Measurements from ENCODE around the gene TNFRSF4. TPM values are rescaled to one million over a fixed set of nuclear protein-coding genes. Genes with fewer than 3 reads are reported as not detected.

Gene TNFRSF4
- total and polyA plus RNA-seq, 2 donors (not counting 1 experiment from before 2014, with no cell fraction given), result 0.63 to 1.8 TPM

GRCh38 chr1:1161683-1162079 lies 52.3 kb downstream of the TNFRSF4 start:
- CTCF ChIA-PET, result no interaction called here

More at GRCh38 chr1:1161683-1162079, 52.3 kb downstream of the TNFRSF4 start:
- 83% methylated on average over 16 of the region's 17 CpGs for WGBS (ENCODE audit: insufficient coverage)
- DNase-seq (no peak), ATAC-seq (ENCODE audit: low read depth) (no peak)
- H3K9me3 ChIP-seq (ENCODE audit: control extremely low read depth in 1 of 3, control insufficient read depth in 2 of 3, insufficient read depth in 1 of 3, low read length in 2 of 3), result peaks cover 0 to 5% (median 0%) of the 10 kb centered on the region in 3 donors
- H3K27ac ChIP-seq (ENCODE audit: low read length in 2 of 2), result no peak overlapping the region
- no peak overlapping the region for H3K4me3 ChIP-seq (ENCODE audit: control extremely low read depth in 1 of 5, extremely low read depth in 1 of 5, insufficient read depth in 1 of 5, low read depth in 2 of 5, low read length in 4 of 5)
- H3K4me3 Mint-ChIP-seq, result no peak overlapping the region
- no peak overlapping the region for H3K4me2 ChIP-seq (replicated peaks; ENCODE audit: low read depth, low read length, poor library complexity, severe bottlenecking)
- H3K79me2 ChIP-seq (ENCODE audit: control insufficient read depth, insufficient read depth, low read length), result no peaks in the 10 kb centered on the region
- no peaks in the 10 kb centered on the region for H4K20me1 ChIP-seq (ENCODE audit: control insufficient read depth, insufficient read depth, low read length, poor library complexity, severe bottlenecking)
- POLR2A ChIA-PET, result interaction anchor here (1.5 kb wide), 1 partner anchor 10 kb away, joined by 4 read pairs; no protein-coding TSS in a partner anchor
- no peaks in the 10 kb centered on the region for H3K27me3 ChIP-seq (replicated peaks in 1 of 4; ENCODE audit: control extremely low read depth in 1 of 4, control insufficient read depth in 3 of 4, insufficient read depth in 4 of 4, low read length in 3 of 4)
- H2AFZ ChIP-seq (ENCODE audit: insufficient read depth, low read depth, low read length, poor library complexity, severe bottlenecking), result no peak overlapping the region
- no peak overlapping the region for H3K9ac ChIP-seq (ENCODE audit: low read length)
- no peaks in the 10 kb centered on the region for H3K27me3 Mint-ChIP-seq
- no peaks in the 10 kb centered on the region for H3K9me3 Mint-ChIP-seq (ENCODE audit: insufficient read depth)
- H3K4me1 ChIP-seq (ENCODE audit: control insufficient read depth in 2 of 2, insufficient read depth in 2 of 2, low read length in 2 of 2), result peaks cover 8 to 25% of the 10 kb centered on the region in 2 donors
- no peak for TF ChIP-seq CTCF (IDR thresholded peaks at IDR 0.05)
- no peak overlapping the region for H3K27ac Mint-ChIP-seq
- intact Hi-C loops (cut with micrococcal nuclease), result no loop called here
- H3K4me1 Mint-ChIP-seq, result peaks cover 12% of the 10 kb centered on the region
- no peaks in the 10 kb centered on the region for H3K36me3 ChIP-seq (replicated peaks in 1 of 2; ENCODE audit: control extremely low read depth in 1 of 2, control insufficient read depth in 1 of 2, extremely low read depth in 1 of 2, insufficient read depth in 2 of 2, low read length in 1 of 2)

Small RNA genes within 50 kb of the gene (small RNA-seq; reads per million reads assigned to genes)
- gene MIR200A (ENCODE audit: insufficient read length, low read depth, low replicate concordance) (2.7 reads per million, percentile 38 among the genes with 10 or more reads in this experiment), gene MIR200B (ENCODE audit: insufficient read length, low read depth, low replicate concordance) (not detected), gene MIR429 (ENCODE audit: insufficient read length, low read depth, low replicate concordance) (not detected)

Other genes with a start within 250 kb of the TNFRSF4 start
- 0.63 and 1.1 TPM in 2 replicates for gene PLEKHN1, start 247.7 kb downstream of the TNFRSF4 start, total RNA-seq
- gene PLEKHN1, start 247.7 kb downstream of the TNFRSF4 start, polyA plus RNA-seq, result 0.36 and 0.37 TPM in 2 replicates
- gene PERM1, start 232.1 kb downstream of the TNFRSF4 start, total RNA-seq, result not detected in 2 replicates
- not detected in 2 replicates for gene PERM1, start 232.1 kb downstream of the TNFRSF4 start, polyA plus RNA-seq
- 3.2 and 4.3 TPM in 2 replicates for gene HES4, start 214.1 kb downstream of the TNFRSF4 start, total RNA-seq
- gene HES4, start 214.1 kb downstream of the TNFRSF4 start, polyA plus RNA-seq, result 4.5 and 18.1 TPM in 2 replicates
- gene ISG15, start 200.7 kb downstream of the TNFRSF4 start, total RNA-seq, result 25.2 and 28.3 TPM in 2 replicates
- 71.2 and 91.4 TPM in 2 replicates for gene ISG15, start 200.7 kb downstream of the TNFRSF4 start, polyA plus RNA-seq
- gene AGRN, start 194.0 kb downstream of the TNFRSF4 start, total RNA-seq, result 31.3 and 32.3 TPM in 2 replicates
- gene AGRN, start 194.0 kb downstream of the TNFRSF4 start, polyA plus RNA-seq, result 7.0 and 7.3 TPM in 2 replicates
- gene RNF223, start 139.8 kb downstream of the TNFRSF4 start, total RNA-seq, result not detected in 2 replicates
- gene RNF223, start 139.8 kb downstream of the TNFRSF4 start, polyA plus RNA-seq, result not detected in 2 replicates
- 23.0 and 25.3 TPM in 2 replicates for gene C1orf159, start 98.1 kb downstream of the TNFRSF4 start, total RNA-seq
- 25.6 and 29.6 TPM in 2 replicates for gene C1orf159, start 98.1 kb downstream of the TNFRSF4 start, polyA plus RNA-seq
- 0.37 and 0.61 TPM in 2 replicates for gene TTLL10, start 40.3 kb downstream of the TNFRSF4 start, total RNA-seq
- 0.37 and 0.45 TPM in 2 replicates for gene TTLL10, start 40.3 kb downstream of the TNFRSF4 start, polyA plus RNA-seq
- gene TNFRSF18, start 7.6 kb downstream of the TNFRSF4 start, total RNA-seq, result 33.5 and 38.1 TPM in 2 replicates
- gene TNFRSF18, start 7.6 kb downstream of the TNFRSF4 start, polyA plus RNA-seq, result 10.1 and 25.2 TPM in 2 replicates
- gene SDF4, start 17.8 kb upstream of the TNFRSF4 start, total RNA-seq, result 143 and 151 TPM in 2 replicates
- 100 and 104 TPM in 2 replicates for gene SDF4, start 17.8 kb upstream of the TNFRSF4 start, polyA plus RNA-seq
- 21.0 TPM in 2 replicates for gene B3GALT6, start 18.1 kb upstream of the TNFRSF4 start, total RNA-seq
- gene B3GALT6, start 18.1 kb upstream of the TNFRSF4 start, polyA plus RNA-seq, result 4.7 and 5.9 TPM in 2 replicates
- 3.2 and 6.1 TPM in 2 replicates for gene C1QTNF12, start 32.6 kb upstream of the TNFRSF4 start, total RNA-seq
- 1.2 and 1.8 TPM in 2 replicates for gene C1QTNF12, start 32.6 kb upstream of the TNFRSF4 start, polyA plus RNA-seq
- gene UBE2J2, start 59.7 kb upstream of the TNFRSF4 start, total RNA-seq, result 115 and 120 TPM in 2 replicates
- 32.8 and 40.1 TPM in 2 replicates for gene UBE2J2, start 59.7 kb upstream of the TNFRSF4 start, polyA plus RNA-seq
- 7.3 and 10.6 TPM in 2 replicates for gene SCNN1D, start 66.3 kb upstream of the TNFRSF4 start, total RNA-seq
- 14.7 and 21.3 TPM in 2 replicates for gene SCNN1D, start 66.3 kb upstream of the TNFRSF4 start, polyA plus RNA-seq
- gene ACAP3, start 93.8 kb upstream of the TNFRSF4 start, total RNA-seq, result 40.7 and 49.1 TPM in 2 replicates
- gene ACAP3, start 93.8 kb upstream of the TNFRSF4 start, polyA plus RNA-seq, result 124 and 126 TPM in 2 replicates
- 15.7 and 17.9 TPM in 2 replicates for gene PUSL1, start 94.4 kb upstream of the TNFRSF4 start, total RNA-seq
- gene PUSL1, start 94.4 kb upstream of the TNFRSF4 start, polyA plus RNA-seq, result 21.3 and 25.8 TPM in 2 replicates
- gene INTS11, start 110.5 kb upstream of the TNFRSF4 start, total RNA-seq, result 149 and 167 TPM in 2 replicates
- gene INTS11, start 110.5 kb upstream of the TNFRSF4 start, polyA plus RNA-seq, result 245 and 279 TPM in 2 replicates
- gene CPTP, start 110.6 kb upstream of the TNFRSF4 start, total RNA-seq, result 18.8 and 21.6 TPM in 2 replicates
- 8.0 and 17.1 TPM in 2 replicates for gene CPTP, start 110.6 kb upstream of the TNFRSF4 start, polyA plus RNA-seq
- 4.0 and 4.1 TPM in 2 replicates for gene TAS1R3, start 117.1 kb upstream of the TNFRSF4 start, total RNA-seq
- gene TAS1R3, start 117.1 kb upstream of the TNFRSF4 start, polyA plus RNA-seq, result 5.7 and 11.7 TPM in 2 replicates
- gene DVL1, start 135.3 kb upstream of the TNFRSF4 start, total RNA-seq, result 46.1 and 48.2 TPM in 2 replicates
- gene DVL1, start 135.3 kb upstream of the TNFRSF4 start, polyA plus RNA-seq, result 46.0 and 53.5 TPM in 2 replicates
- gene MXRA8, start 144.4 kb upstream of the TNFRSF4 start, total RNA-seq, result not detected in 2 replicates
- gene MXRA8, start 144.4 kb upstream of the TNFRSF4 start, polyA plus RNA-seq, result 0.10 and 0.25 TPM in 2 replicates
- gene AURKAIP1, start 161.1 kb upstream of the TNFRSF4 start, total RNA-seq, result 61.7 and 67.0 TPM in 2 replicates
- 47.3 and 61.1 TPM in 2 replicates for gene AURKAIP1, start 161.1 kb upstream of the TNFRSF4 start, polyA plus RNA-seq
- 347 and 367 TPM in 2 replicates for gene CCNL2, start 185.2 kb upstream of the TNFRSF4 start, total RNA-seq
- gene CCNL2, start 185.2 kb upstream of the TNFRSF4 start, polyA plus RNA-seq, result 263 and 333 TPM in 2 replicates
- 119 and 129 TPM in 2 replicates for gene MRPL20, start 193.1 kb upstream of the TNFRSF4 start, total RNA-seq
- 55.9 and 59.3 TPM in 2 replicates for gene MRPL20, start 193.1 kb upstream of the TNFRSF4 start, polyA plus RNA-seq
- not detected in 2 replicates for gene ANKRD65, start 207.1 kb upstream of the TNFRSF4 start, total RNA-seq
- 0.12 TPM in 1 of 2 replicates, not detected in the other for gene ANKRD65, start 207.1 kb upstream of the TNFRSF4 start, polyA plus RNA-seq
- gene VWA1, start 221.5 kb upstream of the TNFRSF4 start, total RNA-seq, result not detected in 2 replicates
- 0.09 TPM in 1 of 2 replicates, not detected in the other for gene VWA1, start 221.5 kb upstream of the TNFRSF4 start, polyA plus RNA-seq
- 0.20 and 0.56 TPM in 2 replicates for gene ATAD3C, start 235.5 kb upstream of the TNFRSF4 start, total RNA-seq
- gene ATAD3C, start 235.5 kb upstream of the TNFRSF4 start, polyA plus RNA-seq, result 1.1 TPM in 2 replicates